AML-193 (cell line): Measurements from ENCODE around the gene PABPC1L.
A peak's percentile ranks its signal among the peaks of the same experiment; 100 is the strongest.

Experiments
- DNase-seq, 2 experiments: peaks; one replicate each; lab custom pipeline; 2025; lab: John Stamatoyannopoulos, UW

Gene PABPC1L

GRCh38 chr20:44900231-44900854, 9.5 kb upstream of the PABPC1L start:
- no peak for DNase-seq

DNA sequence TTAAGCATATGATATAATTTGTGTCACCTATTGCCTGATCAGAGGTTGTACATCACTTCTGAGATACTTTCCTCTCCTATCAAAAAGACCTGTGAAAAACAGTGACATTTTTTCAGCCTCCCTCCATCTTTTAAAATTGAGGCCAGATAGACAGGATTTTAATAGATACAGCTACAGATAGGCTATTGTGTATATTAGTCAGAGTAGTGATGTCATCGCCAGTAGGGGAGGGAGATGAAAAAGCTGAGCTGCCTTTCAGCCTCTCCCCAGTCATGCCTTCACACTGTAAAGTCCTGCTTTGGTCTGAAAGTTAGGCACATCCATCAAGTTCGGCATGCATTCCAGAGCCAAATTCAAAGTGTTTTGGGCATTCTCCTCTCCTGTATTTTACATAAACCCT, 7.9 kb upstream of the PABPC1L start:
- DNase-seq, result no peak

GRCh38 chr20:44904377-44904776, 5.5 kb upstream of the PABPC1L start:
- DNase-seq, result no peak

- no peak for DNase-seq
These were observed 631 bp upstream of the PABPC1L start for GRCh38 chr20:44908987-44909871.

DNA sequence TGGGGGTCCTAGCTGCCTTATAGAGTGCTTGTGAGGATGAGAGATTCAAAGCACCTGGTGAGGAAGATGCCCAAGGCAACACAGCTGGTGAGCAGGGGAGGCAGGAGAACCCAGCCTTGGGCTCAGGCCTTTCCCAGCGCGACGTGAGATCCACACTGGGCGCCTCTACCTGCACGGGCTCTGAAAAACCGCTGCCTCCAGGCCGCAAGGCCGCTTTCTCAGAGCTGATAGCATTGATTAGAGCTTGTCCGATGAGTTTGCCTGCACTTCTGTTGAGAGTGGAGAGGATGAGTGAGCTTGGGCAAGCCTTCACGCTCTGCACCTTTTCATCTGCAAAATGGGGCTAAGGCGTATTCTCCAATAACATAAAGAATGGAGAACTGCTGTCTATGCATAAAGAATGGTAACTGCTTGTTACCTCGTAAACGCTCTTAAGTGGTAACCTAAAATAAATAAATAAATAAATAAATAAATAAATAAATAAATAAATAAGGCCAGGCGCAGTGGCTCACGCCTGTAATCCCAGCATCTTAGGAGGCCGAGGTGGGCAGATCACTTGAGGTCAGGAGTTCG, 916 bp downstream of the PABPC1L start:
- DNase-seq, result no peak

GRCh38 chr20:44911264-44911921, 1.5 kb downstream of the PABPC1L start:
- DNase-seq, result peak; percentile 4 to 25

DNA sequence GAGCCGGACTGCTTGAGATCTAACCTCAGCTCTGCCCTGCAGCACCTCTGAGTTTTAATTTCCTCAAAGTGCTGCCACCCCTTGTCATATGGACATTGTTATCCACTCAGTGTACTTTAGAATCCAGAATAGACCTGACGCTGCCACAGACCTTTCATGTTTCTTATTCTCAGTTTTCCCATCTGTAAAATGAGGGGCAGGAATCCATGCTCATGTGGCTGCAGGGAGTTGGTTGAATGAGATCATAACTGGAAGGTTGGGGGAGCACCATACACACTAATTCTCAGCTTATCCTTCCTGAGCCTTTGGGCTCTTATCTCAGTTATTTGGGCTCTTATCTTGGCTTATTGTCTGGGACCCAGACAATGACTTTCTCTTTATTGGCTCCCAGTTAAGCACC, 2.3 kb downstream of the PABPC1L start:
- DNase-seq, result no peak

GRCh38 chr20:44914924-44915323, 5.1 kb downstream of the PABPC1L start:
- peak; percentile 12 to 45 for DNase-seq

- no peak for DNase-seq
These were observed 6.7 kb downstream of the PABPC1L start for GRCh38 chr20:44916586-44916985.

DNA sequence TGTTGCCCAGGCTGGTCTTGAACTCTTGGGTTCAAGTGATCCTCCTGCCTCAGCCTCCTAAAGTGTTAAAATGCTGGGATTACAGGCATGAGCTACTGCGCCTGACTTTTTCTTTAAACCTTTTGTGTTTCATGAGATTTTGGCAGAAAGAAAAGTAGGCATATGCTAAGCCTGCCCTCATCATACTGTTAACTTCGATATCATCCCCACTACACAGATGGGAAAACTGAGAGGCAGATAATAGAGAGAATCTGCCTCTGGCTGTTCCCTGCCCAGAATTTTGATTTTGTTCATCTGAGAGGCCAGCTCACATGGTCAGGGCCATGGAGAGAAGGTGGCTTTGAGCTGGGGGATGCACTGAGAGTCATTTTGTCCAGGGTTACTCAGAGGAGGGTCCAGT, 7.5 kb downstream of the PABPC1L start:
- DNase-seq, result no peak

- no peak for DNase-seq
These were observed 8.5 kb downstream of the PABPC1L start for GRCh38 chr20:44918342-44918741.

GRCh38 chr20:44918761-44919160, 8.9 kb downstream of the PABPC1L start:
- DNase-seq, result no peak

- no peak for DNase-seq
These were observed 11.6 kb downstream of the PABPC1L start for GRCh38 chr20:44921447-44921846.

GRCh38 chr20:44924541-44924940, 14.7 kb downstream of the PABPC1L start:
- no peak for DNase-seq

DNA sequence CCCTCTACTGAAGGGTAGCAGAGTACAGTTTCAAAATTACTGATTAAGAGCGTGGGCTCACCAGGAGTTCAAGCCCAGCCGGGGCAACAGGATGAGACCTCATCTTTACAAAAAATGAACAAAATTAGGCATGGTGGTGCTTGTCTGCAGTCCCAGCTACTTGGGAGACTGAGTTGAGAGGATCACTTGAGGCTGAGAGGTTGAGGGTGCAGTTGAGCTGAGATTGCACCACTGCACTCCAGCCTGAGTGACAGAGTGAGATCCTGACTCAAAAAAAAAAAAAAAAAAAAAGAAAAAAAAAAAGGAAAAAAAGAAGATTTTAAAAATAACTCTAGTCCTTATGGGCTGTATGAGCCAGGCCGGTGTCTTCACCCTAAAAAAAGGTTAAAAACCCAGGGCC, 18.7 kb downstream of the PABPC1L start:
- DNase-seq, result no peak

GRCh38 chr20:44930517-44931168, 20.8 kb downstream of the PABPC1L start:
- DNase-seq, result no peak

- no peak for DNase-seq
These were observed 22.1 kb downstream of the PABPC1L start for GRCh38 chr20:44931911-44932310.

DNA sequence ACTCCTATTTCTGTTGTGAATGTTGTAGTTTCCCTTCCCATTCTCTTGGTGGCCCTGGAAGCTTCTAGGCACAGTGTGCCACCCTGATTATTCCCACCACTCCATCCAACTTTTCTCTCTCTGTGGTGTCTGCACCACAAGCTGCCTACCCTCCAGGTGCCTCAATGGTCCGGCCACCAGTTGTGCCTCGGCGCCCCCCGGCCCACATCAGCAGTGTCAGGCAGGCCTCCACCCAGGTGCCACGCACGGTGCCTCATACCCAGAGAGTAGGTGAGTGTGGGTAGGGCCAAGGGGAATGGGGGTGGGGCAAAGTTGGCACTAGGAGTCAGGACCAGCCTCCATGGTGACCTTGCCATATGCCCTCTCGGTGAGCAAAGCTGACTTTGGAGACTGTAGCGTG, 23.1 kb downstream of the PABPC1L start:
- no peak for DNase-seq

DNA sequence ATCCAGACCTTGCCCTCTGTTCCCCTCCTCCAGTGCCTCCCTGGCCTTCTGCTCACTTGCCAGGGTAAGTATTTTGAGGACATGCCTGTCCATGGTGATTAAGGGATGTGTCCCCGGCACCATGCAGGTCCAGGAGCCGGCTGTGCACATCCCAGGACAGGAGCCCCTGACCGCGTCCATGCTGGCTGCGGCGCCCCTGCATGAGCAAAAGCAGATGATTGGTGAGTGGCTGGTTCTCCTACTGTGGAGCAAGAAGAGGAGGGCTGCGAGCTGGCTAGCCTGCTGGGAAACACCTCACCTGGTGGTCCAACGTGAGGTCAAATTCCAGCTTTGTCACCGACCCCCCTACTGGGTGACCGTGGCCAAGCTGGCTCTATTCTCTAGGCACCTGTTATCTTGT, 26.6 kb downstream of the PABPC1L start:
- DNase-seq, result no peak

DNA sequence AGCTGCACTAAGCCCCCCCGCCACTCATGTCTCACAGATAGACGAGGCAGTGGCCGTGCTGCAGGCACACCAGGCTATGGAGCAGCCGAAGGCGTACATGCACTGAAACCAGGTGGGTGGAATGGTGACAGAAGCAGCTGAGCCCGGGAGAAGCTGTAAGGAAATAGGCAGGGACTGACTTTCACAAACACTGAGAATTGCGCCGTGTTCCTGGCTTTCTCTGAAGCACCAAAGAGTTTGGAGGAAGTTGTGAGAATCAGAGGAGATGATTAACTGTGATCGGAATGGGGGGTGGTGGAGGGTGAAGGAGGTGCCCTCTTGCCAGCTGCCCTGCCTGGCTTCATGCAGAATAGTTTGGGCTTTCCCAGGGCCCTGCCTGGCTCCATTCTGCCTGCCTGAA, 28.8 kb downstream of the PABPC1L start:
- no peak for DNase-seq

- DNase-seq, result no peak
These were observed 31.3 kb downstream of the PABPC1L start for GRCh38 chr20:44941120-44941691.
